SK-N-SH (cell line): ENCODE measurements around the gene PBX3.

Source experiments
- EP300 ChIP-seq, 2 experiments: IDR thresholded peaks; 2 replicates each; pipeline versions ENCODE4 v1.4.0 to v1.6.1; 2012; ENCODE audit warnings: borderline replicate concordance in 1 of 2, low read depth in 1 of 2, low read length in 1 of 2
- GABPA ChIP-seq: IDR thresholded peaks from 2 replicates; pipeline ENCODE4 v1.4.0; 2012; ENCODE audit warnings: low read depth, mild to moderate bottlenecking
- NFIC ChIP-seq: IDR thresholded peaks from 2 replicates; pipeline ENCODE4 v1.4.0; 2012; ENCODE audit warnings: borderline replicate concordance
- POLR2AphosphoS5 ChIP-seq: IDR thresholded peaks from 2 replicates; pipeline ENCODE4 v1.6.1; 2012; ENCODE audit warnings: low read depth, low read length
- RFX5 ChIP-seq: IDR thresholded peaks from 2 replicates; pipeline ENCODE4 v1.6.1; 2012; ENCODE audit warnings: mild to moderate bottlenecking, improper control_type of control experiment, low read length
- TAF1 ChIP-seq: IDR thresholded peaks from 2 replicates; pipeline ENCODE4 v1.6.1; 2012; ENCODE audit warnings: low read depth, mild to moderate bottlenecking, low read length, moderate library complexity, borderline replicate concordance
- TF ChIP-seq, protein P1 (sequence below): IDR thresholded peaks from 2 replicates; pipeline ENCODE4; 2012
- TF ChIP-seq, protein P2 (sequence below): fragments of 200-600 bp; sonication (generic); IDR thresholded peaks from 2 replicates; pipeline ENCODE4 v1.6.1; 2017; ENCODE audit warnings: antibody characterized with exemption, mild to moderate bottlenecking, moderate library complexity
- TF ChIP-seq, protein P3 (sequence below): fragments of 150-350 bp; IDR thresholded peaks from 2 replicates; pipeline ENCODE4 v1.6.1; 2016; ENCODE audit warnings: mild to moderate bottlenecking, low read depth, low read length
- TF ChIP-seq, protein P4 (sequence below): IDR thresholded peaks from 2 replicates; pipeline ENCODE4 v1.6.1; 2012; ENCODE audit warnings: mild to moderate bottlenecking, low read depth, low read length, moderate library complexity
- TF ChIP-seq, protein P5 (sequence below): IDR thresholded peaks from 2 replicates; pipeline ENCODE4 v1.4.0; 2012; ENCODE audit warnings: low read depth

DNA sequence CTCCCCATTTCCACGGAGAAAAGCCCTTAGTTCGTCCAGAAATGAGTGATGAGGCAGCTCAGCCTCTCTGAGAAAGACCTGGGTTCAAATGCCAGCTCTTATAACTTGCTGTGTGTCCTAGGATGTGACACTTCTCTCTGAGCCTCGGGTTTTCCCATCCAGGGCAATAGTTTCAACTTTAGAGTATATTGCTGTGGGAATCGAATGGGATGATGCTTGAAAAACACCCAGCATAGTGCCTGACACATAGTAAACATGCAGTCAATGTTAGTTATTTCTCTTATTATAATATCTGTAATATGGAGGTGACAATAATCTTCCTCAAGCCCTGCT lies 39.7 kb upstream of the PBX3 start:
- TF ChIP-seq, protein P1, sequence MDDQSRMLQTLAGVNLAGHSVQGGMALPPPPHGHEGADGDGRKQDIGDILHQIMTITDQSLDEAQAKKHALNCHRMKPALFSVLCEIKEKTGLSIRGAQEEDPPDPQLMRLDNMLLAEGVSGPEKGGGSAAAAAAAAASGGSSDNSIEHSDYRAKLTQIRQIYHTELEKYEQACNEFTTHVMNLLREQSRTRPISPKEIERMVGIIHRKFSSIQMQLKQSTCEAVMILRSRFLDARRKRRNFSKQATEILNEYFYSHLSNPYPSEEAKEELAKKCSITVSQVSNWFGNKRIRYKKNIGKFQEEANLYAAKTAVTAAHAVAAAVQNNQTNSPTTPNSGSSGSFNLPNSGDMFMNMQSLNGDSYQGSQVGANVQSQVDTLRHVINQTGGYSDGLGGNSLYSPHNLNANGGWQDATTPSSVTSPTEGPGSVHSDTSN = no peak
- TF ChIP-seq, protein P2, sequence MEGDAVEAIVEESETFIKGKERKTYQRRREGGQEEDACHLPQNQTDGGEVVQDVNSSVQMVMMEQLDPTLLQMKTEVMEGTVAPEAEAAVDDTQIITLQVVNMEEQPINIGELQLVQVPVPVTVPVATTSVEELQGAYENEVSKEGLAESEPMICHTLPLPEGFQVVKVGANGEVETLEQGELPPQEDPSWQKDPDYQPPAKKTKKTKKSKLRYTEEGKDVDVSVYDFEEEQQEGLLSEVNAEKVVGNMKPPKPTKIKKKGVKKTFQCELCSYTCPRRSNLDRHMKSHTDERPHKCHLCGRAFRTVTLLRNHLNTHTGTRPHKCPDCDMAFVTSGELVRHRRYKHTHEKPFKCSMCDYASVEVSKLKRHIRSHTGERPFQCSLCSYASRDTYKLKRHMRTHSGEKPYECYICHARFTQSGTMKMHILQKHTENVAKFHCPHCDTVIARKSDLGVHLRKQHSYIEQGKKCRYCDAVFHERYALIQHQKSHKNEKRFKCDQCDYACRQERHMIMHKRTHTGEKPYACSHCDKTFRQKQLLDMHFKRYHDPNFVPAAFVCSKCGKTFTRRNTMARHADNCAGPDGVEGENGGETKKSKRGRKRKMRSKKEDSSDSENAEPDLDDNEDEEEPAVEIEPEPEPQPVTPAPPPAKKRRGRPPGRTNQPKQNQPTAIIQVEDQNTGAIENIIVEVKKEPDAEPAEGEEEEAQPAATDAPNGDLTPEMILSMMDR = no peak
- TF ChIP-seq NFIC (no peak), TAF1 (no peak), POLR2AphosphoS5 (no peak), EP300 (IDR thresholded peaks at IDR 0.05; ENCODE audit: borderline replicate concordance in 1 of 2, low read depth in 1 of 2, low read length in 1 of 2) (no peak), RFX5 (no peak), GABPA (no peak)
- TF ChIP-seq, protein P3, sequence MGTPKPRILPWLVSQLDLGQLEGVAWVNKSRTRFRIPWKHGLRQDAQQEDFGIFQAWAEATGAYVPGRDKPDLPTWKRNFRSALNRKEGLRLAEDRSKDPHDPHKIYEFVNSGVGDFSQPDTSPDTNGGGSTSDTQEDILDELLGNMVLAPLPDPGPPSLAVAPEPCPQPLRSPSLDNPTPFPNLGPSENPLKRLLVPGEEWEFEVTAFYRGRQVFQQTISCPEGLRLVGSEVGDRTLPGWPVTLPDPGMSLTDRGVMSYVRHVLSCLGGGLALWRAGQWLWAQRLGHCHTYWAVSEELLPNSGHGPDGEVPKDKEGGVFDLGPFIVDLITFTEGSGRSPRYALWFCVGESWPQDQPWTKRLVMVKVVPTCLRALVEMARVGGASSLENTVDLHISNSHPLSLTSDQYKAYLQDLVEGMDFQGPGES = no peak
- TF ChIP-seq, protein P4, sequence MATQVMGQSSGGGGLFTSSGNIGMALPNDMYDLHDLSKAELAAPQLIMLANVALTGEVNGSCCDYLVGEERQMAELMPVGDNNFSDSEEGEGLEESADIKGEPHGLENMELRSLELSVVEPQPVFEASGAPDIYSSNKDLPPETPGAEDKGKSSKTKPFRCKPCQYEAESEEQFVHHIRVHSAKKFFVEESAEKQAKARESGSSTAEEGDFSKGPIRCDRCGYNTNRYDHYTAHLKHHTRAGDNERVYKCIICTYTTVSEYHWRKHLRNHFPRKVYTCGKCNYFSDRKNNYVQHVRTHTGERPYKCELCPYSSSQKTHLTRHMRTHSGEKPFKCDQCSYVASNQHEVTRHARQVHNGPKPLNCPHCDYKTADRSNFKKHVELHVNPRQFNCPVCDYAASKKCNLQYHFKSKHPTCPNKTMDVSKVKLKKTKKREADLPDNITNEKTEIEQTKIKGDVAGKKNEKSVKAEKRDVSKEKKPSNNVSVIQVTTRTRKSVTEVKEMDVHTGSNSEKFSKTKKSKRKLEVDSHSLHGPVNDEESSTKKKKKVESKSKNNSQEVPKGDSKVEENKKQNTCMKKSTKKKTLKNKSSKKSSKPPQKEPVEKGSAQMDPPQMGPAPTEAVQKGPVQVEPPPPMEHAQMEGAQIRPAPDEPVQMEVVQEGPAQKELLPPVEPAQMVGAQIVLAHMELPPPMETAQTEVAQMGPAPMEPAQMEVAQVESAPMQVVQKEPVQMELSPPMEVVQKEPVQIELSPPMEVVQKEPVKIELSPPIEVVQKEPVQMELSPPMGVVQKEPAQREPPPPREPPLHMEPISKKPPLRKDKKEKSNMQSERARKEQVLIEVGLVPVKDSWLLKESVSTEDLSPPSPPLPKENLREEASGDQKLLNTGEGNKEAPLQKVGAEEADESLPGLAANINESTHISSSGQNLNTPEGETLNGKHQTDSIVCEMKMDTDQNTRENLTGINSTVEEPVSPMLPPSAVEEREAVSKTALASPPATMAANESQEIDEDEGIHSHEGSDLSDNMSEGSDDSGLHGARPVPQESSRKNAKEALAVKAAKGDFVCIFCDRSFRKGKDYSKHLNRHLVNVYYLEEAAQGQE = no peak
- TF ChIP-seq, protein P5, sequence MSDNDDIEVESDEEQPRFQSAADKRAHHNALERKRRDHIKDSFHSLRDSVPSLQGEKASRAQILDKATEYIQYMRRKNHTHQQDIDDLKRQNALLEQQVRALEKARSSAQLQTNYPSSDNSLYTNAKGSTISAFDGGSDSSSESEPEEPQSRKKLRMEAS = no peak
